ENCODE data around the gene TNNI3K.

- TF ChIP-seq CTCF (IDR thresholded peaks at IDR 0.05; ENCODE audit: low read depth, low read length, poor library complexity, severe bottlenecking) (no peak), EZH2phosphoT487 (IDR thresholded peaks at IDR 0.05; ENCODE audit: borderline replicate concordance, low read length) (no peak)
Observed at GRCh38 chr1:74480068-74480467, 244.9 kb downstream of the TNNI3K start.

Data from DOHH2 (cell line).